ENCODE data around the gene ARHGAP42. TPM values are rescaled to one million over a fixed set of nuclear protein-coding genes. Genes with fewer than 3 reads are reported as not detected.
A peak's percentile ranks its signal among the peaks of the same experiment; 100 is the strongest.

The ARHGAP42 gene
- total and polyA plus RNA-seq, 11 donors: 3.8 to 12.4 (median 8.6) TPM

- no peak for DNase-seq
- Histone ChIP-seq H3K9me3 (no peaks in the 10 kb centered on the region), H3K36me3 (no peaks in the 10 kb centered on the region), H3K4me1 (peaks cover 0 to 11% (median 0%) of the 10 kb centered on the region in 12 donors), H3K27ac (no peak overlapping the region), H3K4me3 (no peak overlapping the region), H3K27me3 (no peaks in the 10 kb centered on the region)
- ATAC-seq: no peak
- WGBS, 4 donors: 73 to 90% (median 85%) methylated on average over 3 of the region's 3 CpGs
- intact Hi-C loops (cut with DNase I): no loop called here
- TF ChIP-seq, protein P1, sequence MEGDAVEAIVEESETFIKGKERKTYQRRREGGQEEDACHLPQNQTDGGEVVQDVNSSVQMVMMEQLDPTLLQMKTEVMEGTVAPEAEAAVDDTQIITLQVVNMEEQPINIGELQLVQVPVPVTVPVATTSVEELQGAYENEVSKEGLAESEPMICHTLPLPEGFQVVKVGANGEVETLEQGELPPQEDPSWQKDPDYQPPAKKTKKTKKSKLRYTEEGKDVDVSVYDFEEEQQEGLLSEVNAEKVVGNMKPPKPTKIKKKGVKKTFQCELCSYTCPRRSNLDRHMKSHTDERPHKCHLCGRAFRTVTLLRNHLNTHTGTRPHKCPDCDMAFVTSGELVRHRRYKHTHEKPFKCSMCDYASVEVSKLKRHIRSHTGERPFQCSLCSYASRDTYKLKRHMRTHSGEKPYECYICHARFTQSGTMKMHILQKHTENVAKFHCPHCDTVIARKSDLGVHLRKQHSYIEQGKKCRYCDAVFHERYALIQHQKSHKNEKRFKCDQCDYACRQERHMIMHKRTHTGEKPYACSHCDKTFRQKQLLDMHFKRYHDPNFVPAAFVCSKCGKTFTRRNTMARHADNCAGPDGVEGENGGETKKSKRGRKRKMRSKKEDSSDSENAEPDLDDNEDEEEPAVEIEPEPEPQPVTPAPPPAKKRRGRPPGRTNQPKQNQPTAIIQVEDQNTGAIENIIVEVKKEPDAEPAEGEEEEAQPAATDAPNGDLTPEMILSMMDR (IDR thresholded peaks at IDR 0.05): no peak
- TF ChIP-seq POLR2A (IDR thresholded peaks at IDR 0.05): no peak
Measured at GRCh38 chr11:100888836-100889235, 201.7 kb downstream of the ARHGAP42 start.

DNA sequence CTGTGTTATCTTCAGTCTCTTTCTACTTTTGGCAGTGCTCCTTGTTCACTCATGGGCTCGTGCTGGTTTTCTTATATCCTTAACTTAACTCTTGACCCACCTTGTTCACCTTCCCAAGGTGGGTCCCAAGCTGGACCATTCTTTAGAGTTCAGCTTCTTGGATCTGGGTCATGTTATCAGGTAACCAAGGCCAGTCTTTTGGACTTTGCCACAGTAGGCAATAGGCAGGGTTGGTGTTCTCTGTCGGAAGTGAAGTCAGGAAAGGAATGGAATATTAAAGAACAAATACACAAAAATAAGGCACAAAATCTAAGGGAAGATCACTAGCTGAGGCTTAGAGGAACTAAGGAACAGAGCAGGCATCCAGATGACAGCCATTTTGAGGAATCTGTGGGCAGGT is 202.7 kb downstream of the ARHGAP42 start:
- Histone ChIP-seq H3K27ac (no peak overlapping the region), H3K27me3 (no peaks in the 10 kb centered on the region), H3K9me3 (no peaks in the 10 kb centered on the region), H3K4me1 (peaks cover 0 to 9% (median 0%) of the 10 kb centered on the region in 12 donors), H3K4me3 (no peak overlapping the region), H3K36me3 (no peaks in the 10 kb centered on the region)
- TF ChIP-seq, protein P1 (IDR thresholded peaks at IDR 0.05): no peak
- TF ChIP-seq POLR2A (IDR thresholded peaks at IDR 0.05): no peak
- intact Hi-C loops (cut with DNase I): no loop called here
- ATAC-seq: no peak
- WGBS, 4 donors: 56 to 63% (median 61%) methylated on average over 2 of the region's 2 CpGs
- no peak for DNase-seq

DNA sequence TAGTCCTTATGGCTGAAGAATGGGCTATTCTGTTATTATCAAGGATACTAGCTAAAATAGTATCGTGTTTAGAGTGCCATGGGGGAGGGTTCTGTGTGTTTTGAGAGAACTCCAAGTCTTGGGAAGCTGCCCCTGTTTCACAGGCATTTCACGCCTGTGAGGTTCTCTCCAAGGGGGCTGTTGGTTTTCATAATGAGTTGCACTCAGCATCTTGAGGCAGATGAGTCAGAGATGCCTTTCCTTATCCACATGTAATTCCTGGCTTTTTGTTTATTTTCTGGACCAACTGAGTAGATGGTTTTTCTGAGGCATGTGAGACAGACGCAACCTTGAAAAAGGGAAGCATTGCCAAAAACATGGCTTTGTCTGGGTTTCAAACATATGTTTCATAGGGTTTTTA is 203.7 kb downstream of the ARHGAP42 start:
- no peak for TF ChIP-seq POLR2A (IDR thresholded peaks at IDR 0.05)
- TF ChIP-seq, protein P1 (IDR thresholded peaks at IDR 0.05): no peak
- DNase-seq (no peak), ATAC-seq (peak in 2 of 4 donors; percentile 52 to 76)
- H3K9me3 ChIP-seq: no peaks in the 10 kb centered on the region
- no peaks in the 10 kb centered on the region for H3K36me3 ChIP-seq
- H3K4me1 ChIP-seq: peaks cover 0 to 9% (median 0%) of the 10 kb centered on the region in 12 donors
- intact Hi-C loops (cut with DNase I): no loop called here
- no peak overlapping the region for H3K27ac ChIP-seq
- H3K27me3 ChIP-seq: no peaks in the 10 kb centered on the region
- H3K4me3 ChIP-seq: no peak overlapping the region
- 55 to 69% (median 64%) methylated on average over 3 of the region's 3 CpGs for WGBS, 4 donors

DNA sequence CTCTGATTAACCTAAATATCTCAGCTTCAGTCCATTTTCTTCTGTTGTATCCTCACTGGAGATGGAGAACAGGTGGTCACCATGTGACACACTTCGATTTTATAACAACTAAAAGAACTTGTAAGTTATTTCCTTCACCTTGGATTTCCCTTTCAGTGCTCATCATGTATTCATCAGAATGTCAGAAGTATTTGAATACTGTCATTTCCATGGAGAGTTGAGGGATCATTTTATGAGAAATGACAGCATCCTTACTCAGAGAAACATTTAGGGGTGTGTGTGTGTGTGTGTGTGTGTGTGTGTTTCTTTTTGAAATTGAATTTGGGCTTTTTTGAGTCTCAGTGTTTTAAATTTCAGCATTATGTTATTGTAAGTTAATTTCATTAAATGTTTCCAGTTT is 205.8 kb downstream of the ARHGAP42 start:
- Histone ChIP-seq H3K27ac (no peak overlapping the region), H3K4me3 (no peak overlapping the region), H3K9me3 (peaks cover 0 to 5% (median 0%) of the 10 kb centered on the region in 12 donors), H3K4me1 (peaks cover 0 to 9% (median 0%) of the 10 kb centered on the region in 12 donors), H3K27me3 (no peaks in the 10 kb centered on the region), H3K36me3 (no peaks in the 10 kb centered on the region)
- TF ChIP-seq, protein P1 (IDR thresholded peaks at IDR 0.05): no peak
- TF ChIP-seq POLR2A (IDR thresholded peaks at IDR 0.05): no peak
- WGBS, 4 donors: 78 to 88% (median 85%) methylated on average over 1 of the region's 1 CpG
- ATAC-seq: no peak
- DNase-seq: no peak
- intact Hi-C loops (cut with DNase I): no loop called here
